GM12891 (cell line): ENCODE measurements around the gene ZNF474.

Source experiments
- PAX5 ChIP-seq: IDR thresholded peaks from 2 replicates; pipeline ENCODE4 v1.6.1; 2011; ENCODE audit warnings: low read length, moderate library complexity, mild to moderate bottlenecking; ENCODE audit not compliant: insufficient read depth, severe bottlenecking
- POLR2A ChIP-seq: IDR thresholded peaks from 2 replicates; pipeline ENCODE4 v1.6.1; 2011; ENCODE audit warnings: low read depth, low read length, control low read depth
- POLR2AphosphoS5 ChIP-seq: IDR thresholded peaks from 2 replicates; pipeline ENCODE4 v1.6.1; 2011; ENCODE audit warnings: low read depth, low read length, control low read depth
- POU2F2 ChIP-seq: IDR thresholded peaks from 2 replicates; pipeline ENCODE4 v1.6.1; 2011; ENCODE audit warnings: low read depth, mild to moderate bottlenecking, control low read depth, low read length, moderate library complexity
- TAF1 ChIP-seq: IDR thresholded peaks from 2 replicates; pipeline ENCODE4 v1.6.1; 2011; ENCODE audit warnings: low read depth, low read length, control low read depth

GRCh38 chr5:122183098-122183787 is 53.9 kb downstream of the ZNF474 start:
- TF ChIP-seq PAX5 = no peak
- no peak for TF ChIP-seq POLR2AphosphoS5
- no peak for TF ChIP-seq POU2F2
- TF ChIP-seq POLR2A = no peak
- TF ChIP-seq TAF1 = no peak
